Germinal center (tissue), 1 donor: ENCODE results near the gene MEIKIN.

Experiments
- DNase-seq: peaks from one replicate; pipeline ENCODE4 v3.0.0; 2012; ENCODE audit warnings: mixed read lengths, low spot score

Gene MEIKIN

DNA sequence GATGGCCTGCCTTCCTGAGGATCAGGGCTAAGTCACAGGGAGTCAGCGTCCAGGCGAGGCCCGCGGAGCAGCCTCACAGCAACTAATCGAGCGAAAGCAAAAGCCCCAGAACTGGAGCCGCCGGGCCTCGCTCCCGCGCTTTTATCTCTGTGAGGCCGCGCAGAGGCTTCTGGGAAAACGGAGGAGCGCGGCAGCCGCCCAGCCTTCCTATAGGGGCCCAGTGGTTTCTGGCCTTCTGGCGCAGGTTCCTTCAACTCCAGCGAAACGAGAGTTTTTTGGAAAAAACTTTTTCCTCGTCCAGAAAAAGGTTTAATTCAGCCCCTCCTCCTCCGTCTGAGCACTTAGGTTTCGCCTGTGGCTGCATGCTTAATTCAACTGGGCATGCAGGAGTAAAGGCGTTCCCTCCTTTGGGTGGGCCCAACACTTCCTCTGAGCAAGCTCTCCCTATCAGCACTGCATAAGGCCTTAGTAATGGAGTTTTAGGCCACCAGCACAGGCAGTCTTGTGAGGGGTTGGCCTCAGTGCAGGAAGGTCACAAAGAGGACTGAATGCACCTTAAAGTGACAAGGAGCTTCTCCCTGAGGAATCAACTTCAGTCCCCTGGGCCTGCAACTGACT, at the start of gene MEIKIN:
Gene MEIKIN, minus strand, starts transcription at position 113 of the 618 bp plus-strand sequence. CDS start 158 bp downstream, outside the sequence.
- no peak for DNase-seq

DNA sequence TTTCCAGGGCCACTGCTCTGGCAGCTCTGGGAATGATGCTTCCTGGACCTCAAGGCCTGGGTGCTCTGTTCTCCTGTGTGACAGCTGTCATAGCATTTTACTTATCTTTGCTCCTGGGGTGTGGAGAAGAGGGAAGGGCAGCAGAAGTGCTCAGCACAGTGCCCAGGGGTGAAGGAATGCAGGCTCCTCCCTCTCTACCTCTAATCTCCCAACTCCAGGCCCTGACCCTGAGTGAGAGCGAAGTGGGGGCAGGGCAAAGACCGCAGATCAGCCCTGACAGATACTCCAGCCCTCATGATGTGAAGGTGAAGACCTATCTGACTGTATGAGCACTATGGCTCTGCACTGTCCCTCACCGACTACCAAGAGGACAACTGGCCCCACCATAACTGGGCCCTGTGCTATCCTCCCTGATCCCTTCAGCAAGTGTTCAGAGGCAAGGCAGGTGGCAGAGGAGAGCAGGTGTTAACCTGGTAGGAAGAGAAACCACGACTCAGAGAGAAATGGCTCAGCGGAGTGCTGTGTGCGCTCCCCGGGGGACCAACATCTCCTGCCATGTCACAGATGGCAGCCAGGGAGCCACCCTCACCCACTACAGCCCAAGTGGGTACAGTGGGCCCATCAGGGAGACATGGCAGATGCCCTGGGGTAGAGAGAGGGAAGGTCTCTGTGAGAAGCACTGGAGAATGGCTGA, 49.2 kb upstream of the MEIKIN start:
- DNase-seq, result no peak

DNA sequence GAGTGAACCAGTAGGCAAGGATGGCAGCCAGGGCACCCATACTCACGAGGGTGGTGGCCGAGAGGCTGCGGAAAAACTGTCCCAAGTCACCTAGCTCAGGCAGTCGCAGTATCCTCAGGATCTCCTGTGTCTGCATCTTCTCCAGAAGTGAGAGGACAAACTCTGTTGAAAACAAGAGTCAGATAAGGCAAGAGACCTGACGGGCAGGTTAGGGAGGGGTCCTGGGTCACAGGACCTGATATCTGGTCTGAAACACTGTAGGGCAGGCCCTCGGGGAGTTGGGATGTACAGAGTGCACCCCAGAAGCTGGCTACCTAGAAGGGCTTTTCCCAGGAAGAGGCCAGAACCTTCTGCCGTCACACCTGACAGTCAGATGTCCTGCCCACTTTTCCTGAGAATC, 48.6 kb upstream of the MEIKIN start:
- no peak for DNase-seq

GRCh38 chr5:131993676-131994075, 48.2 kb upstream of the MEIKIN start:
- no peak for DNase-seq

- no peak for DNase-seq
Measured at GRCh38 chr5:131992370-131992769, 46.9 kb upstream of the MEIKIN start.

- DNase-seq, result no peak
Measured at GRCh38 chr5:131991593-131992324, 46.3 kb upstream of the MEIKIN start.

DNA sequence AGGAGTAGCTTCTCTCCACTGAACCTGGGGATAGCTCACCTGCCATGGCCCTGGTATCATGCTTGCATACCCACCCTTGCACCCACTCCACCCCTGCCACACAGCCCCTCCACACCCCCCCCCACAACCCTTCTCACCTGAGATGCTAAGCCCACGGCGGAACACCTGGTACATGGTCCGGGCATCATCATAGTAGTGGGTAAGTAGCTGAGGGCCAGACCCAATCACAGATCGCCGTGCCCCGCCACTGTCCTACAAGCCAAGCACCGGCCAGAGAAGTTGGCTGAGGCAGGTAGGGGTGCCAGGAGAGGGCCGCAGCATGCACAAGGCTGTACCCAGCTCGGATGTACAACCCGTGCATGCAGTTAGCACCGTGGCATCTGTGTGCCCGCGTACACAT, 45.3 kb upstream of the MEIKIN start:
- no peak for DNase-seq

DNA sequence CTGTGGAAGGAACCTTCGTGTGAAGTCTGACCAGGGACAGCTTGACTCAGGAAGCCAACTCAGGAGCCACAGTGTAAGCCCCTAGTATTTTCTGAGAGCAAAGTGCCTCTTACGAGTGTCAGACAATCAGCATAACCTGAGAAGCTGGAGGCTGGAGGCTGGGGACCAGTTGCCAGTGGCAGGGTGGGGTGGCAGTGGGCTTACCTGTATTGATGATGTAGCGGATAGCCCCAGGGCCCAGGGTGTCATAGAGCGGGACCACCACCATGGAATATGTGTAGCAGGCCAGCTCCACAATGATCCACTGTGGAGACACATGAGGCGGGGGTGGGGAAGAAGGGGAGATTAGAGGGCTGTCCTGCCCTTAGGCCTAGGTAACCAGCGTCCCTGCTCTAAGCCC, 43.1 kb upstream of the MEIKIN start:
- no peak for DNase-seq

GRCh38 chr5:131987251-131987650, 41.8 kb upstream of the MEIKIN start:
- DNase-seq, result no peak

- no peak for DNase-seq
Measured at GRCh38 chr5:131986161-131986912, 40.9 kb upstream of the MEIKIN start.

GRCh38 chr5:131984956-131985665, 39.6 kb upstream of the MEIKIN start:
- no peak for DNase-seq

GRCh38 chr5:131983244-131983771, 37.8 kb upstream of the MEIKIN start:
- no peak for DNase-seq

DNA sequence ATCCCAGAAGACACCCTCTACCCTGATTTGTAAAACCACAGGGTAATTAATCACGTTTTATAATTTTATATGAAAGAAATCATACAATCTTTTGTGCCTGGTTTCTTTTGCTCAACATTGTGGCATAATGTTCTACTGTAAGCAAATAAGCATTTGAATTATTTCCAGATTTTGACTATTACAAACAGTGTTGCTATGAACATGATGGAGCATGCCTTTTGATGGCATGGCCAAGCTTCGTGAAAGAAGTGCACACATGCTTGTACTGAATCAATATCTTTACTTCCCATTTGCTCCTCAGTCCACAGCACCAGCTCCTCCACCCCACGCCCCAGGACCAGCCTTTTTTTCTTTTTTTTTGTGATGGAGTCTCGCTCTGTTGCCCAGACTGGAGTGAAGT, 36.1 kb upstream of the MEIKIN start:
- DNase-seq, result no peak

GRCh38 chr5:131980696-131981095, 35.2 kb upstream of the MEIKIN start:
- DNase-seq, result no peak

DNA sequence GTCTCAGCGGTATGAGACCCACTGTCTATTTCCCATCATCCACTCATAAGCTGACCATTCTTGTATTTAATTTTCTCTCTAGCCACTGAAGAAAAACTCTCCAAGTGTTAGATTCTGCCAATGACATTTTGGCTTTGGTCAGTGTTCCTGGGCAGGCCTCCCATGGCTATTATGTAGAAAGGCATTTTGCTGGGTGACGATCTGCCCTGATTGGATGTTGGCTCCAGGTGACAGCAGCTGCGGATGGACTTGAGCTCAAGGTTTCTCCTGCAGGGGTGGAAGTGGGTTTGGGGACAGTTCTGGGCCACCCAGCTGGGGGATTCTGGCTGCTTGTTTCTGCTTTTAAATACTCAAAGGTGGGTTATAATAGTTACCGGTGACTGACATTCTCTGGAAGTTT, 34.4 kb upstream of the MEIKIN start:
- no peak for DNase-seq

DNA sequence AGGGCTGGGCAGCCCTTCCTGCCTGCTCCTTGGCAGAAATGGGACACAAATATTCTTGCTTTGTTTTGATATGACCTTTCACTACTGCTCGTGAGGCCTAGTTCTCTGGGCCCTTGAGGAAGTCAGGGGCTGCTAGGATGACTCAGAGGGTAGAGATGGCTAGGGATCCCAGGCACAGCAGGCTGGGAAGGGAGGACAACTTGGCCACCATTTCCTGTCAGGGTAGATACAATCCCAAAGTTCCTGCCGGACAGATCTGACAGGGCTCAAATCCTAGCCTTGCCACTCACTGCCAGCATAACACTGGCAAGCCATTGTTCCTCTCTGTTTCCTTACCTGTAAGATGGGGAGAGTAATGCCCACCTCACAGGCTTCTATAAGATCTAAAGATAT, 31.7 kb upstream of the MEIKIN start:
- DNase-seq, result no peak

- DNase-seq, result no peak
Measured at GRCh38 chr5:131976414-131977211, 31.1 kb upstream of the MEIKIN start.

- no peak for DNase-seq
Measured at GRCh38 chr5:131974956-131975726, 29.7 kb upstream of the MEIKIN start.

GRCh38 chr5:131974622-131974955, 29.1 kb upstream of the MEIKIN start:
- no peak for DNase-seq

DNA sequence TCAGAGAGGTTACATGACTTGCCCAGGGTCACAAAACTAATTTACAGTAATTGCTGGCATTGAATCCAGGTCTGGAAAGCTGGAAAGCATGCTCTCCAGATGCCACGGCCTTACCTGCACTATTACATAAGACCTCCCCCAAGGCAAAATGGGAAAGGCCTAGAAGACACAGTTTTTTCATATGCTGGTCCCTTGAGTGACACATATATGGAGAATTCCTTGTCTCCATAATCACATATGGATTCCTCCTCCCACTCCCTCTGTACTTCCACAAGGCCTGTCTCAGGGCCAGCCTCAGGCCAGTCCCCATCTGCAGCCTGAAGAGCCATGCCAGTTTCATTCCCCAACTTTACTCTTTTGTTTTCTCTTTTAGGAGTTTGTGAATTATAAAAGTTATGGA, 28.6 kb upstream of the MEIKIN start:
- no peak for DNase-seq
